NK-92 treated with Interleukin-12 subunit alpha and Interleukin-12 subunit beta, amount 100 ng/mL, for 24 hours (cell line): ENCODE results near the gene METTL1.

ENCODE experiments used
- DNase-seq: peaks from one replicate; lab custom pipeline; 2025; lab: John Stamatoyannopoulos, UW

METTL1 gene

GRCh38 chr12:57767876-57768275 lies 4.0 kb downstream of the METTL1 start:
- no peak for DNase-seq

- DNase-seq: no peak
Measured at GRCh38 chr12:57767305-57767698, 4.6 kb downstream of the METTL1 start.

GRCh38 chr12:57766464-57767304 lies 5.2 kb downstream of the METTL1 start, which contains the start of gene CYP27B1:
TSS of gene CYP27B1 (minus strand) at chr12:57767078. CDS start at chr12:57767041, 37 bp downstream.
- no peak for DNase-seq

GRCh38 chr12:57765698-57766463 lies 6.0 kb downstream of the METTL1 start:
- DNase-seq: no peak

- DNase-seq: no peak
Measured at GRCh38 chr12:57765003-57765697, 6.8 kb downstream of the METTL1 start.

GRCh38 chr12:57764662-57765002 lies 7.3 kb downstream of the METTL1 start:
- no peak for DNase-seq

GRCh38 chr12:57763881-57764661 lies 7.8 kb downstream of the METTL1 start:
- DNase-seq: no peak

- DNase-seq: no peak
Measured at GRCh38 chr12:57762463-57762862, 9.4 kb downstream of the METTL1 start.

- DNase-seq: no peak
Measured at GRCh38 chr12:57761391-57761998, 10.4 kb downstream of the METTL1 start.

GRCh38 chr12:57760347-57760982 lies 11.4 kb downstream of the METTL1 start:
- no peak for DNase-seq

- no peak for DNase-seq
Measured at GRCh38 chr12:57759360-57759980, 12.4 kb downstream of the METTL1 start.

GRCh38 chr12:57758552-57759359 lies 13.1 kb downstream of the METTL1 start:
- DNase-seq: no peak

- no peak for DNase-seq
Measured at GRCh38 chr12:57757771-57758170, 14.1 kb downstream of the METTL1 start.

GRCh38 chr12:57756406-57757341 lies 15.2 kb downstream of the METTL1 start:
- no peak for DNase-seq

- no peak for DNase-seq
Measured at GRCh38 chr12:57755454-57756372, 16.2 kb downstream of the METTL1 start.

GRCh38 chr12:57755194-57755453 lies 16.8 kb downstream of the METTL1 start:
- no peak for DNase-seq

- peak; percentile 77 for DNase-seq
Measured at GRCh38 chr12:57754411-57755193, 17.3 kb downstream of the METTL1 start, which contains the start of gene MARCHF9. TSS of gene MARCHF9 (plus strand) at chr12:57755103. CDS start at chr12:57755529, 426 bp downstream.
